Measurements from ENCODE around the gene EHF. TPM values are rescaled to one million over a fixed set of nuclear protein-coding genes. Genes with fewer than 3 reads are reported as not detected.

The EHF gene
- total RNA-seq, 4 donors from 2014 or later = 0.09 to 0.85 TPM; not detected in 2

DNA sequence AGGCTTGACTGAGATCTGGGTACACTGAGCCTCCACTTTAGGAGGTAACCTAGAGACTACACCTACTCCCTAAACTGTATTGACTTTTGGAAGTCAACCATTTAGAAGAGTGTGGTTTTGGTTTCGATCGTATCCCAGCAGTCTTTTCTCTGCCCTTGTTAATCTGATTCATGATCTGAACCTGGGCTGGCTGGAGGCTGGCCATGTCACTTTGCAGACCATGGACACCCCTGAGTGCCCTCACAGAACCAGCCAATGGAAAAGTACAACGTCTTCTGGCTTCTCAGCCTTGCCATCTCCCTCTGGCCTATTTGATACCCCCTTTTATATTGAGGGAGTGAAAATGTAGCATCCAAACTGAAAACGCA, 10.8 kb downstream of the EHF start:
- H3K27me3 ChIP-seq = no peaks in the 10 kb centered on the region
- TF ChIP-seq POLR2A (IDR thresholded peaks at IDR 0.05) = no peak
- TF ChIP-seq, protein P1, sequence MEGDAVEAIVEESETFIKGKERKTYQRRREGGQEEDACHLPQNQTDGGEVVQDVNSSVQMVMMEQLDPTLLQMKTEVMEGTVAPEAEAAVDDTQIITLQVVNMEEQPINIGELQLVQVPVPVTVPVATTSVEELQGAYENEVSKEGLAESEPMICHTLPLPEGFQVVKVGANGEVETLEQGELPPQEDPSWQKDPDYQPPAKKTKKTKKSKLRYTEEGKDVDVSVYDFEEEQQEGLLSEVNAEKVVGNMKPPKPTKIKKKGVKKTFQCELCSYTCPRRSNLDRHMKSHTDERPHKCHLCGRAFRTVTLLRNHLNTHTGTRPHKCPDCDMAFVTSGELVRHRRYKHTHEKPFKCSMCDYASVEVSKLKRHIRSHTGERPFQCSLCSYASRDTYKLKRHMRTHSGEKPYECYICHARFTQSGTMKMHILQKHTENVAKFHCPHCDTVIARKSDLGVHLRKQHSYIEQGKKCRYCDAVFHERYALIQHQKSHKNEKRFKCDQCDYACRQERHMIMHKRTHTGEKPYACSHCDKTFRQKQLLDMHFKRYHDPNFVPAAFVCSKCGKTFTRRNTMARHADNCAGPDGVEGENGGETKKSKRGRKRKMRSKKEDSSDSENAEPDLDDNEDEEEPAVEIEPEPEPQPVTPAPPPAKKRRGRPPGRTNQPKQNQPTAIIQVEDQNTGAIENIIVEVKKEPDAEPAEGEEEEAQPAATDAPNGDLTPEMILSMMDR (IDR thresholded peaks at IDR 0.05 in 4 of 5, conservative IDR thresholded peaks at IDR 0.05 in 1 of 5) = no peak
- no peak overlapping the region for H3K4me3 ChIP-seq
- H3K27ac ChIP-seq = no peak overlapping the region
- H3K4me1 ChIP-seq = peaks cover 7 to 11% of the 10 kb centered on the region in 2 donors
- in situ Hi-C loops (cut with MboI; ENCODE audit: low sequenced_read_pairs in 4 of 4) (no loop called here), intact Hi-C loops (cut with DNase I; ENCODE audit: low total_unique reads) (loop anchor here (1.0 kb wide), 1 partner anchor 24 kb away; no protein-coding TSS in a partner anchor)
- no peak for ATAC-seq
- no peaks in the 10 kb centered on the region for H3K9me3 ChIP-seq
- H3K36me3 ChIP-seq = no peaks in the 10 kb centered on the region
- DNase-seq = no peak

DNA sequence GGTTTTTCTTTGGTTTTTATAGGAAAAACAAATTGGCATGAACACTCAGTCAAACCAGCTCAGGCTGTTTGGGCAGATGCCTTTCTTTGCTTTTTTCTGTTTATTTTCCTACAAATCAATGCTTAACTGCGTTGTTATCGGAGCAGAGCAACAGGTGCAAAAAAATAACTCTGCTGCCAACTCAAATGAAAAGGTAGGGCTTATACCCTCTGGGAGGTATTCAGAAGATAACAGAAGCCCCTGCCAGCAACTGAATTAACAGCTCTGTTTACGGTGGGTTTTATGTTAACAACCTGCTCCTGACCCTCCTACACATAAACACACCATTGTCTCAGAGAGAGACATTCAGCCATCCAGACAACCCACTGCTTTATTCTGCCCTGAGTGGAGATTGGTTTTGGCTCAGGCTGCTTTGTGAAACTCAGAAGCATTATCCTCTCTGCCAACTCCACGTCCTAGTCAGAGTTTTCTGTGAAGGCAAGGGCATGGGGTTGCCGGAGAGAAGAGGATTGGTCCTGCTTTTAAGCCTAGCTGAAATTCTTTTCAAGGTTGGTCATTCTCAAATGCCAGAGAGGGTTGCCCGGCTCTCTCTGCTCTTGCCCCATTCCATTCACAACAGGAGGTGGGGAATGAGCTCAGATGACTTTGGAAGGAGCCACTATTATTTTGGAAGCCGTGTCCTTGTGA, 11.4 kb downstream of the EHF start:
- no peak overlapping the region for H3K4me3 ChIP-seq
- H3K27me3 ChIP-seq = no peaks in the 10 kb centered on the region
- in situ Hi-C loops (cut with MboI; ENCODE audit: low sequenced_read_pairs in 4 of 4) (no loop called here), intact Hi-C loops (cut with DNase I; ENCODE audit: low total_unique reads) (no loop called here)
- peaks cover 7 to 11% of the 10 kb centered on the region in 2 donors for H3K4me1 ChIP-seq
- H3K9me3 ChIP-seq = no peaks in the 10 kb centered on the region
- H3K27ac ChIP-seq = peak overlapping the region in 1 of 4 donors; percentile 55
- TF ChIP-seq, protein P1 (IDR thresholded peaks at IDR 0.05 in 4 of 5, conservative IDR thresholded peaks at IDR 0.05 in 1 of 5) = no peak
- no peak for TF ChIP-seq POLR2A (IDR thresholded peaks at IDR 0.05)
- no peaks in the 10 kb centered on the region for H3K36me3 ChIP-seq
- DNase-seq (peak in 1 of 2 donors; percentile 30), ATAC-seq (peak; percentile 68 to 84)

DNA sequence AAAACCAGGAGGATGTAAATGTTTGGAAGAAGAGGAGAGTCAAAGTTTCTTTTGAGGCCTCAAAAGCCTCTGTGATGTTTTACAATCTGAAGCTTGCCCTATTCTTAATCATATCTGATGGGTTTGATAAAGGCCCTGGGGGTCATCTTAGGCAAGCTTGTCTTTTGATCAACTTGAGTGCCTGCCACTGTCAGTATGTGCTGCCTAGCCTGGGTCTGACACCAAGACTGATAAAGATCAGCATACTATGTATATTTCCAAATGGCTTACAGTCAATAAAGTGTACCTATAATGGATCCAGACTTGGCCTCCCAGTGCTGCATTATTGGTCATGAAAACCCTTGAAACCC, 12.7 kb downstream of the EHF start:
- Histone ChIP-seq H3K27me3 (no peaks in the 10 kb centered on the region), H3K4me1 (peaks cover 7 to 11% of the 10 kb centered on the region in 2 donors), H3K36me3 (no peaks in the 10 kb centered on the region), H3K27ac (no peak overlapping the region), H3K9me3 (no peaks in the 10 kb centered on the region), H3K4me3 (no peak overlapping the region)
- in situ Hi-C loops (cut with MboI; ENCODE audit: low sequenced_read_pairs in 4 of 4) (no loop called here), intact Hi-C loops (cut with DNase I; ENCODE audit: low total_unique reads) (no loop called here)
- DNase-seq (no peak), ATAC-seq (no peak)
- TF ChIP-seq POLR2A (IDR thresholded peaks at IDR 0.05) = no peak
- TF ChIP-seq, protein P1 (IDR thresholded peaks at IDR 0.05 in 4 of 5, conservative IDR thresholded peaks at IDR 0.05 in 1 of 5) = no peak

DNA sequence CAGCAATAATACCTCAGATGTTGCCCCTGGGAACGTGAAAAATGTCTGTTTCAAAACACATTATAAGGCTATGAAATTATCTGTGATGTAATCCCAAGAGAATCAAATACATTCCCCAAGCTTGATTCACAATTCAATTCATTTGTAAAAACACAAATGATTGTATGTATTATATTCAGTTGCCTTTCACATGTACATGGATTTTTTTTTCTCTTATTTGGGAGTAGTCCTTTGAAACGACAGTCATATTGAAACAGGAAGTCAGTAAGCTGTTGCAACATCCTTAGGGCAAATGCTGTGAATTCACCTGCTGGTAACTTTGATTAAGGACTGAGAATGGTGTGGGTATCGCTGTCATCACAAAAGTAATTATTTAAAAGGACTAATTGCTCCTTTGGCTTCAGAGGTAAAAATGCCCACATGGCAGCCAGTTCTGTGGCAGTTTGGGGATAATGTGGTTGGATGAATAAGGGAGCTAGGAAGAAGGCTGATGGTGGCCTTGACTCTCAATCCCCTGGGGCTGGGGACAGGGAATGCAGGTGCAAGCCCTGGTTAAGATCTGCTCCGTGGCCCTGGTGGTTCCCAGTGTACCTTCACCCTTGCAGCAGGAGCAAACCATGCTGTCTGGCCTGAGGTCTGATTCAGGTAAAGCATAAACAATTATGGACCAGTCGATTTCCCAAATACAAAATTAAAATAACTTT, 13.2 kb downstream of the EHF start:
- no peaks in the 10 kb centered on the region for H3K9me3 ChIP-seq
- no peak overlapping the region for H3K27ac ChIP-seq
- DNase-seq (no peak), ATAC-seq (no peak)
- no peaks in the 10 kb centered on the region for H3K27me3 ChIP-seq
- no peaks in the 10 kb centered on the region for H3K36me3 ChIP-seq
- H3K4me1 ChIP-seq = peaks cover 7 to 11% of the 10 kb centered on the region in 2 donors
- TF ChIP-seq POLR2A (IDR thresholded peaks at IDR 0.05) = no peak
- TF ChIP-seq, protein P1 (IDR thresholded peaks at IDR 0.05 in 4 of 5, conservative IDR thresholded peaks at IDR 0.05 in 1 of 5) = no peak
- H3K4me3 ChIP-seq = no peak overlapping the region
- intact Hi-C loops (cut with DNase I; ENCODE audit: low total_unique reads) (no loop called here), in situ Hi-C loops (cut with MboI; ENCODE audit: low sequenced_read_pairs in 4 of 4) (no loop called here)
